ENCODE data around the gene PDE8B.

DNA sequence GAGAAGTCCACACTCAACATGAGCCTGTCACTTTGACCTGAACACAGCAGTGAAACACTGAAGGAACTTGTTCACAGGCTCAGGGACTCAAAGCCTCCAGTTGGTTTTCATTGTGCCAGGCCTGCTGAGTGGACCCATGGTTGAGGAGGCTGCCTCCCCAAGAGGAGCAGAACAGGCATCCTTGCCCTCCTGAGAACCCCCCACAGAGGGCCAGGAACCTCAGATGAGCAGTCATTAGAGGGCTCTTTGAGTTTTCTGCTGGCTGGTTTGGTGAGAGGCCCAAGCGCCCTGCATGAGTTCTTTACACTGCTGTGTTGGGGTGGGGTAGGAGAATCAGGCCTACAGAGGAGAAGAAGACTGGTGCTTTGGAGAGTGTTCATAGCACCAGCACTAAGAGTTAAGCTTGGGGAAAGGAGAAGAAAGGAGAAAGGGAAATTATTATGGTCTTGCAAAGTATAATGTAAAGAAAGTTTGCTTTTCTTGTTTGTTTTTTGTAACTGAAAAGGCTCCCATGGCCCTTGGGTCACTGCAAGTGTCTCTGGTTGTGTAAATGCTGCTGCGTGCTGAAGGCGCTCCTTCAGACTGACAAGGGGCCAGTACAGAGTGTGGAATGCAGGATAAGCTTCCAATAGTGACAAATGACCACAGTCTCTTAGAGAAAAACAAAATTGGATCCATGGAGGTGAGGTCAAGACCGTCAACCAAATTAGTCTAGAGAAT, 100.2 kb downstream of the PDE8B start:
- TF ChIP-seq, protein P1, sequence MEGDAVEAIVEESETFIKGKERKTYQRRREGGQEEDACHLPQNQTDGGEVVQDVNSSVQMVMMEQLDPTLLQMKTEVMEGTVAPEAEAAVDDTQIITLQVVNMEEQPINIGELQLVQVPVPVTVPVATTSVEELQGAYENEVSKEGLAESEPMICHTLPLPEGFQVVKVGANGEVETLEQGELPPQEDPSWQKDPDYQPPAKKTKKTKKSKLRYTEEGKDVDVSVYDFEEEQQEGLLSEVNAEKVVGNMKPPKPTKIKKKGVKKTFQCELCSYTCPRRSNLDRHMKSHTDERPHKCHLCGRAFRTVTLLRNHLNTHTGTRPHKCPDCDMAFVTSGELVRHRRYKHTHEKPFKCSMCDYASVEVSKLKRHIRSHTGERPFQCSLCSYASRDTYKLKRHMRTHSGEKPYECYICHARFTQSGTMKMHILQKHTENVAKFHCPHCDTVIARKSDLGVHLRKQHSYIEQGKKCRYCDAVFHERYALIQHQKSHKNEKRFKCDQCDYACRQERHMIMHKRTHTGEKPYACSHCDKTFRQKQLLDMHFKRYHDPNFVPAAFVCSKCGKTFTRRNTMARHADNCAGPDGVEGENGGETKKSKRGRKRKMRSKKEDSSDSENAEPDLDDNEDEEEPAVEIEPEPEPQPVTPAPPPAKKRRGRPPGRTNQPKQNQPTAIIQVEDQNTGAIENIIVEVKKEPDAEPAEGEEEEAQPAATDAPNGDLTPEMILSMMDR (IDR thresholded peaks at IDR 0.05), result no peak
- no peak for TF ChIP-seq POLR2A (IDR thresholded peaks at IDR 0.05)
